SKM-1 treated with dmso at 0.1 percent for 144 hours (cell line): ENCODE measurements around the gene ARMC9.

Experiments used
- DNase-seq: peaks from one replicate; lab custom pipeline; 2025; ENCODE audit not compliant: unreplicated experiment; lab: John Stamatoyannopoulos, UW

Gene ARMC9

DNA sequence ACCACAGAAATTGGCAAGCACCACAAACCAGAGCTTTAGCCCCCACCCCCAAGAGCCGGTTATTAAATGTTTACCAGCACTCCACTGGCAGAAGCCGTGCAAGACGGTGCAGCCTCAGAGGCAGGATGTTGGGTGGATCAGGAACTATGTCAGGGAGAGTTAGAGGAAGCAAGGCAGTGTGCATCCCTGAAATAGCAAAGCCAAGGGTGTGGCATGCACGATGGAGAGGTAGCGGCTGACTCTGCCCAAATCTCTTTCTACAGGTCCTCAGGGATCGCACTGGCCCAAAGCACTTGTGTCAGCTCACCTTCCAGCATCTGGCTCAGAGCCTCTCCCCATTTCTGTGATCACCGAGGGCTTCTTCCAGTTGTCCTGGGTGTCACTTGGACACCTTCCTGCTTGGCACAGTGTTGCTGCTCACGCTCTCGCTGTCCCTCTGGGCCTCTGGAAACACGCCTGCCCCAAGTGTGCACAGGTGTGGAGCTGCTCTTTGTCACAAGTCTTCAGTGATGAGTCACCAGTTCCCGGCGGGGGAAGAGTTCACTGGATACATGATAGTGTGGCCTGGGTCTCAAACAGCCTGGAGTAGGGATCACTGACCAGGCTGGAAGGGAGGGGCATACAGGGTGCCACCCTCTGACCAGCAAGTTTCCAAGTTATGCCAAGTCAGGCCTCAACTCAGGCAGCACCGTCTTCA is 179.7 kb downstream of the ARMC9 start:
- DNase-seq, result no peak

DNA sequence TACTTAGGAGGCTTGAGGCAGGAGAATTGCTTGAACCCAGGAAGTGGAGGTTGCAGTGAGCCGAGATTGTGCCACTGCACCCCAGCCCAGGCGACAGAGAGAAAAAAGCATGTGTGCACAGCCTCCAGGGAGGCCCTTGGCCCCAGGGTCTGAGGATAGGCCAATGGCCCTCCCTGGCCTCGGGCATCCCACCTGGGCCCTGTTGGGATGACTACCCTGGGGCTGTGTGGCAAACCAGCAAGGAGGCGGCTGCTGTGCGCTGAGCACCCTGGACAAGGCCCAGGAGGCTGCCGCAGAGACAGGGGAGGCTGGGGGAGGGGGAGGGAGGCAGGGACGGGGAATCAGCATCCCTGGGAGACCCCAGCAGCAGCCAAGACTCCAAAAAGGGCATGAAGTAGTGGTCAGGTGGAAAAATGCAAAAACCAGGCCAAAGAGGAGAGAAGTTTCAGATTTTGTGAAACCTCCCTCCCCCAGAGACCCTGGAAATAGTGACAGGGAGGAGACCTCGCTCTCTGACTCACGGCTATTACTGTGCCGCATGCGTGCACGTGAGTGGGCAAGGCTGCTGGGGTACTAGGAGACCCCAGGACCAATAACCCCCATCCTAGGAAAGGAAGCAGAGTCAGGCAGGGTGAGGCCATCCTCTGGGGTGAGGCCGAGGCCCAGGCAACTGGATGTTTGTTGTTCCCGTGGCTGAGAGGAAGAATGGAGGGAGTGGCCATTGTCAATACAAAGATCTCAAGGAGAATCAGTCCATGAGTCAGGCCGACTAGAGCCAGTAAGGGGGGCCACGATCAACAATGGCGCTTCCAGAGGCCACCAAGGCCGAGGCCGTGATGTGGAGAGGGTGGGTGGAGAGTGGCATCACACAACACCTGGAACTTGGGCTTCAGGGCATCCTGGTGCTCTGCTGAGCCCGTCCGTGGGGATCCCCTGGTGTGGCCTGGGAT is 181.1 kb downstream of the ARMC9 start:
- DNase-seq, result no peak

DNA sequence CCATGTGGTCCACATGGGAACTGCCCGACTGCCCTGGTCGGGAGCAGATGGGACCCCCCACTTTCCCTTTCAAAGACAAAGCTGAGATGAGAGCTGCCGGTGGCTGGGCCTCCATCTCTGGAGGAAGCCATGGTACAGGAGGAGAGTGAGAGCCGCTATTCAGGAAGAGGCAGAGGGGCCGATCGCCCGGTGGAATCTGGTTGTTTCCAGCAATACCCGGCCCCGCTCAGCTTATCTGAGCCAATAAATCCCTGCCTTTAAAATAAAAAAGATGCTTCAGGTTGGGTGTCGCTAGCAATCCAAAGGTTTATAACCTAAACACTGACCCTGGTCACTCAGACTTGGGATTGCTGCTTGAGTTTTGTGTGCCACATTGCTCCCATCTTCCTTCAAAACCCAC is 181.9 kb downstream of the ARMC9 start:
- DNase-seq, result no peak

DNA sequence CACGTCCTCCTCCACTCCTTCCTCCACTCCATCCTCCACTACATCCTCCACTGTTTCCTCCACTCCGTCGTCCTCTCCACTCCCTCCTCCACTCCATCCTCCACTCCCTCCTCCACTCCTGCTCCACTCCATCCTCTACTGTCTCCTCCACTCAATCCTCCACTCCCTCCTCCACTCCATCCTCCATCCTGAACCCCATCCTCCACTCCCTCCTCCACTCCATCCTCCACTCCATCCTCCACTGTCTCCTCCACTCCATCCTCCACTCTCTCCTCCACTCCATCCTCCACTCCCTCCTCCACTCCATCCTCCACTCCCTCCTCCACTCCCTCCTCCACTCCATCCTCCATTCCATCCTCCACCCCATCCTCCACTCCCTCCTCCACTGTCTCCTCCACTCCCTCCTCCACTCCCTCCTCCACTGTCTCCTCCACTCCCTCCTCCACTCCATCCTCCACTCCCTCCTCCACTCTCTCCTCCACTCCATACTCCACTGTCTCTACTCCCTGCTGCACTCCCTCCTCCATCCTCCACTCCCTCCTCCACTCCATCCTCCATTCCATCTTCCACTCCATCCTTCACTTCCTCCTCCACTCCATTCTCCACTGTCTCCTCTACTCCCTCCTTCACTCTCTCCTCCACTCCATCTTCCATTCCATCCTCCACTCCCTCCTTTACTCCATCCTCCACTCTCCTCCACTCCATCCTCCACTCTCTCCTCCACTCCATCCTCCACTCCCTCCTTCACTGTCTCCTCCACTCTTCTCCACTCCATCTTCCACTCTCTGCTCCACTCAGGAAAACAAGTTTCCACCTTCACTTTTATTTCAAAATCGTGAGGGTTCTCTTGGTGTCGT is 182.8 kb downstream of the ARMC9 start:
- no peak for DNase-seq

DNA sequence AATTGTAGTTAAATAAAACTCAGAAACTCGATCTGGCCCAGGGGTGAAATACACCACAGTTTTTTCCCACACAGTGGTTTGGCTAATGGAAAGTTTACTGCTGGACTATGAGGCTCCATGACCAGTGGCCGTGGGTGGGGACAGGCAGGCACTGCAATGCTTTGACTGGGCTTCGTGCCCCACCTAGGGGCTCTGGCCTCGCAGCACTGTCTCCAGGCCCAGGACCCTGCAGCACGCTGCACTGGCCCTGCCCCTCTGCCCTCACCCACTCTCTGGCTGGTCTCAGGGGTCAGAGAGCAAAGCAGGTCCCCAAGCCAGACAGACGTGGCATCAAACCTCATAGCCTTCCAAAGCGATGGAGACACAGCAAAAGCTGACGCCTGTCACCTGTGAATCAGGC is 183.7 kb downstream of the ARMC9 start:
- DNase-seq, result no peak

DNA sequence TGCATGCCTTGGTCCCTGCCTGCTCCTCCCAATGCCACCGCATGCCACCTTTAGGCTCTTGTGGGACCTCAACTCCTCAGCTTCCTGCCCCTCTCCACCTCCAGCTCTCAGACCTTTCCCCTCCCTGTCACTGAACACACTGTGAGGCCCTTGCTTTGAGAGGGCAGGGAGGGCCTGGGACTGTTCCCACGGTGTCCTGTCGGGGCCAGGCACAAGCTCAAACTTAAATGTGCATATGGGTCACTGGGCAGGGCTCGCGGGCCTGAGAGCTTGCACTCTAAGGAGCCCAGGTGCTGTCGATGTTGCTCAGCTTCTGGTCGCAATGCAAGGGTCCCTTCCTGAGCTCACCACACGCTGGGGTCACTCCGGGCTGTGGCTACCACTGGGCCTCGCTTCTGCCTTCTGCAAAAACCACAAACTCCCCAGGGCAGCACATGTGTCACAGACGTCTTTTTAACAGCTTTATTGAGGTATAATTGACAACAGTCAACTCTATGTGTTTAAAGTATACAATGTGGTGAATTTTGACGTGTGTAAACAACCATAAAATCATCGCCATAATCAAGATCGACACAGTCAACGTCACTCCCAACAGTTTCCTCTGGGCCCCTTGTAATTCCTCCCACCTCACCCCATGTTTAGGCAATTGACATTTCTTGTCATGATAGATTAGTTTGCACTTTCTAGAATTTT is 185.1 kb downstream of the ARMC9 start:
- peak; percentile 32 for DNase-seq

DNA sequence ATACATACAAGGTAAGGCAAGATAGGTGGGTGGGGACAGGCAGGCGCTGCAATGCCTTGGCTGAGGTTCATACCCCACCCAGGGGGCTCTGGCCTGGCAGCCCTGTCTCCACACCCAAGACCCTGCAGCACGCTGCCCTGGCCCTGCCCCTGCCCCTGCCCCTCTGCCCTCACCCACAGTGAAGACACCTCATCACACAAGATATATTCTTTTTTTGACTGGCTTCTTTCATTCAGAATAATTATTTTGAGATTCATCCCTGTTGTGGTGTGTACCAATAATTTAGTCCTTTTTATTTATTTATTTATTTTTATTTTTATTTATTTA is 185.6 kb downstream of the ARMC9 start:
- DNase-seq, result no peak

DNA sequence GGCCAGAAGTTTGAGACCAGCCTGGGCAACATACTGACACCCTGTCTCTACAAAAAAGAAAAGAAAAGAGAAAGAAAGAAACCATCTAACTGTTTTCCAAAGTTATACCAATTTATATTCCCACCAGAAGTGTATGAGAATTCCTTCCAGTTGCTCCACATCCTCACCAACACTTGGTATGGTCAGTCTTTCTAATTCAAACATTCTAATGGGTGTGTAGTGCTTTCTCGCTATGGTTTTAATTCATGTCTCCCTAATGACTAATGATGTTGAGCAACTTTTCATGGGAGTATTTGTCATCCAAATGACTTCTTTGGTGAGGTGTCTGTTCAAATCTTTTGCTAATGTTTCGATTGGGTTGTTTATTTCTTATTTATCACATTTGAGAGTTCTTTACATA is 186.5 kb downstream of the ARMC9 start:
- no peak for DNase-seq

DNA sequence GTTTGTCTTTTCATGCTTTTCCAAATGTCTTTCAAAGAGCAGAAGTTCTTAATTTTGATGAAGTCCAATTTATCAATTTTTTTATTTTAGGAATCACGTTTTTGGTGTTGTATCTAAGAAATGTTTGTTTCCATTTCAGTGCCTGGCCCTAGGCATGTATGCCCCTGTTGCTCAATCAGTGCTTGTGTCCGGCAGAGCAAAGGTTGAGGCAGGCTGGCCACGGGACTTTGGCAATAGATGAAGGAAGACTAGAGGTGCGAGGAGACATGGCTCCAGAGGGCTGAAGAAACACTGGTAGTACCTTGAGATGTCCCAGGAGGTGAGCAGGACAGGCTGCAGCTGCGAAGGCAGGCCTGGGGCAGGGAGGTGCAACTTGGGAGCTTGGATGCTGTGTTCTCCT is 187.0 kb downstream of the ARMC9 start:
- no peak for DNase-seq

DNA sequence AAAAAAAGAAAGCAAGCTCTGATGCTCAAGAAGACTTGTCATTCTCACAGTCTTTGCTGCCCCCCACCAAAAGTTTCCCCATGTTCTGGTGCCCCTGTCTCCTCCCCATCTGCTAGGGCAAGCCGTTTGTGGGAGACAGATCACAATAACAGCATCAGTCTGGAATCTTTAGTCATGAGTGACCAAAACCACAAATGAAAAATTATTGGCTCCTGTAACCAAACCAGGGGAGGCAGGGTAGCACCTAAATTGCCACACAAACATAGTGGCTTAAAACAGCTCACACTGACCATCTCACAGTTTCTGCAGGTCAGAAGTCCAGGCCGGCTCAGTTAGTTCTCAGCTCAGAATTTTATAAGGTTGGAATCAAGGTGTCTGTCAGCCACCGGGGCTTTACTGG is 188.0 kb downstream of the ARMC9 start:
- DNase-seq, result no peak

DNA sequence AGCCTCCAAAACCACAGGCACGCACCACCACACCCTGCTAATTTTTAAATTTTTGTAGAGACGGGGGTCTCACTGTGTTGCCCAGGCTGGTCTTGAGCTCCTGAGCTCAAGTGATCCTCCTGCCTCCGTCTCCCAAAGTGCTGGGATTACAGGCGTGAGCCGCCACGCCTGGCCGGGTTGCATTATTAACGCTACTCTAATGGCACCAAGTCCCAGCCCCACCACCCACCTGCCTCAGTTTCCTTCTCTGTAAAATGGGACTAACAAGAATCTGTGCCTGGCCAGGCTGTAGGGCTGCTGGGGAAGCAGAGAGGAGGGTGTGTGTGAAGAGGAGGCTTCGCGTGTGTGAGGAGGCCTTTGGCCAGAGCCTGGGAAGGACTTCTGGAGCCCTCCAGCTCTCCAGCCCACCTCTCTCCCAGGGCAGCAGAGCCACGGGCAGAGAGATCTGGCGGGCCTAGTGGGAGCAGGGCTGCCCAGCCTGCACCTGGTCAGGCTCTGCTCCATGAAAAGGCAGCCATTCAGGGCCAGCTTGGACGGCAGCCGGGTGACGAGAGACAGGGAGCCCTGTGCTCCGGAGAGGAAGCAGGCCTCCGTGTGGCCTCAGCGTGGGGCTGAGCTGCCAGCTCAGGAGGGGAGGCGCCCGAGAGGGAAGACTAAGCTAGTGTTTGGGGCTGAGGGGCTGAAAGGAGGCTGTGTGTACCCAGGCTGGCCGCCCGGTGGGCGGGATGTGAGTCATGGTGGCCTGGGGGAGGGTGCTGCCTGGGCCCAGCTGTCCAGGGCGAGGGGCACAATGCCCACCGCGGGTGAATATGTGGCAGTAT is 189.7 kb downstream of the ARMC9 start:
- no peak for DNase-seq

DNA sequence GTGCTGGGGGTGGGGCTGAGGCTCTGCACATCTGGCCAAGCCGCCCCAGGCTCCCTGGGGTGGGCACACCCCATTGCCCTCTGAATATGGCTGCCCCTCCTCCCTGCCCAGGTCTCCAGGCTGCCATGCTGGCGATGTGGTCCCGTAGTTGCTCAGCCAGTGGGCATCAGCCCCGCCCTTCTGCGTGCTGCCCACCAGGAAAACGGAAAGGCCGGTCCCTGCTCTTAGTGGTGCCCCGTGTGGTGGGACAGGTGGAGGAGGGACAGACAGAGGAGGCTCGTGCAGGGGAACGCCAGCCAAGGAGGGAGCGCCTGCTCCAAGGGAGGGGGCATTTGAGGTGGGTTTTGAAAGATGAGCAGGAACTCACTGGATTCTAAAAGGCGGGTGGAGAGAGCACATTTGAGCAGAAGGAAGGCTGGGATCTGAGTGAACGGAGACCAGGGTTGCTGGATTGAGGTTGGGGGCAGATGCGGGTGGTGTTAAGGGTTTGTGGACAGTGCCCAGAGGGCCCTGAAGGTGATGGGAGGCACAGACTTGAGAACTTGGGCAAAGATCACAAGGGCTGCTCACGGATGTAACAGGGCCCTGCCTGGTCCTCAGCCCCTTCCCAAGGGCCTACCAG is 190.4 kb downstream of the ARMC9 start:
- DNase-seq, result no peak

DNA sequence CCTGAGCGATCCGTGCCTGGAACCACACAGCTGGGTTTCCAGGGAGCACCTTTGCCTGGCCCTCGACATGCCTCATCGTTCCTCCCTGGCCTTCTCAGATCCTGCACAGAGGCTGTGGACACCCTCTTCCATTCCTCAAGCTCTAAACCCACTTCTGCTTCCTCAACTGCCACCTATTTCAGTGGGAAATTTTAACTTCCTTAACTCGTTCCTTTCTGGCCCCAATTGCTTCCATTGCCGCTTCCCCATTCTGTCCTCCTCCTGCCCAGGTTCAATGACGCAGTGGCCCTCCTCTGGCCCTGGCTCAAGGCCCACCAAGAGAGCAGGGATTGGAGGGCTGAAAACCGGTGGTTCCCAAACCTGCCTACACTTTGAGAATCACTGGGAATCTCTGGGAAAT is 192.2 kb downstream of the ARMC9 start:
- peak; percentile 84 for DNase-seq

DNA sequence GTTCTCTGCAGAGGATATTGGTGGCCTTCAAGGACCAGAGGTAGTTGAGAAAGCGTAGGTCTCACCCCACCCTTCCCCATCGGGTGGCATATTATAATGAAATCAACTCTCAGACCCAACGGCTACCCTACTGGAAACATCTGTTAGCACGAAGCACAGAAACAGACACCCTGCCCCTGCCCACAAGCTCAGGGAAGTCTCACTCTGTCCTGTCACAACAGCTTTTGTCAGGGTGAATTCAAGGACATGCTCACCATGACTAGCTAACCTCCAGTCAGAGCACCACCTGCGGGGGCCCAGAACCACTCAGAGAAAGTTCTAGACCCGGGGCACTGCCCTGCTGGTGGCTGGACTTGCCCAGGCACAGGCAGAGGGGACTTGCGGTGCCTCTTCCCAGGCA is 193.6 kb downstream of the ARMC9 start:
- DNase-seq, result peak; percentile 68

DNA sequence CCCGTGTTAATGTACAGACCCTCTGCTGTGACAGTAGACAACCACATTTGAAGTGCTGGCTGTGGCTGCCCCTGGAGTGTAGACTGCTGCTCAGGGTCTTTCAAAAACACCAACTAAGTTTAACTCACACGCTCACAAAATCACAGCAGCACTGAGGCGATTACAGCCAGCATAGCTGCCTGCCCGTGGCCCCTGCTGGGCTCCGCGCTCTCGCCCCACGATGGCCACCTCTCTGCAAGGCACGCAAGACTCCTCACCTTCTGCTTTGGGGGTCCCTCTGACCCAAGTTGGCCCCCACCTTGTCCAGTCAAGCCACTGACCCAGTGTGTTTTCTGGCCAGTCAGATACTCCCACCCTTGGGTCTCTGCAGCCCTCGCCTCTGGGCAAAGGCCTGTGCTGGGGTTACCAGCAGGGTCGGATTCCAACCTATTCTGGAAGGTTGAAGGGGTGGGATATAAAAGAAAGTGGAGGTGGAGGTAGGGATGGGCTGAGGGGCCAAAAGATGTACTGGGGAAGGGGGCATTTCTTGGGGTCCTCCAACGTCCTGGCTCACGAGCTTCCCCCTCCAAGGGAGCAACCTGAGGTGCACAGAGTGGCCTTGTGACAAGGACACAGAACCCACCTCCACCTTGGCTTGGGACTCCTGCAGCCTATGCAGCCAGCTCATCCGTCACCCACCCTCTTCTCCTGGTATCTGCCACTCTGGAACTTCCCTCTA is 194.2 kb downstream of the ARMC9 start:
- no peak for DNase-seq

DNA sequence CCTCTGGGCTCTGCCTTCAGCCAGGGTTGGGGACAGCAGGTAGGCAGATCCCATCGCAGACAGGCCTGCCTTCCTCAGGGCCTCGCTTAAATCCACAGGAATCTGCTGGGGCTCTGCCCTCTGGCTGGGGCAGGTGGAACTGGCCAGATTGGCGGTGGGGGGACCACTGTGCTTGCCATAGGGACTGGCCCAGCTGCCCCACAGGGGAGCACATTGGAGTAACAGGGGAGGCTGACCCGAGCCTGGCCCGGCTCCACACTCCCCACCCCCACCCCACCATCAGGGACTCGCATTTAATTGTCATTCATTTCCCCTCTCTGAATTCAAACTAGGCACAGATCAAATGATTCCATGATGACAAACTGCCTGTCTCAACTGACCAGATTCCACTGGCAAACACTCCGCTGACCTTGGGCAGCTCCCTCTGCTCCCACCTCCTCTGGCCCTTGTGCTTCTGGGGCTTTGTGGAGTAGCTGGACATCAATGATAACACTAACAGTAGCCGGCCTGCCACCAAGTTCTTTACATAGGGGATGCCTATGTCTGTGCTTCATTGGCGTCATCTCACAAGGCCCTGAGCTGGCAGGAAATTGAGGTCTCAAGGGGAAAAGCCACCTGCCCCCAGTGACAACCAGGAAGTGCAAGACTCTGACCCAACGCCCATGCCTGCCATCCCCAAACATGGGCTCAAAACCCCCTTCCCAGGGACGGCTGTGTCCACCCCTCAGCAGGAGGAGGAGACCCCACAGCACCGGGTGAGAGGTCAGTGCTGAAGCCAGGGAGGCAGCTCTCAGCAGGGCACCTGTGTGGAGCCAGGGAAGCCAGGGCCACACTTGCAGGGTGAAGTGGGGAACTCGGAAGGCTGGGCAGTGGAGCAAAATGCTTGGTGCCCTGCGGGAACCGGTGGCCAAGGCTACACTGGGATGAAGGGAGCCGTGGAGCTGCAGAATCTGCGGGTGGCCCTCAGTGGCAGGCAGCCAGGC is 195.0 kb downstream of the ARMC9 start:
- DNase-seq, result no peak

DNA sequence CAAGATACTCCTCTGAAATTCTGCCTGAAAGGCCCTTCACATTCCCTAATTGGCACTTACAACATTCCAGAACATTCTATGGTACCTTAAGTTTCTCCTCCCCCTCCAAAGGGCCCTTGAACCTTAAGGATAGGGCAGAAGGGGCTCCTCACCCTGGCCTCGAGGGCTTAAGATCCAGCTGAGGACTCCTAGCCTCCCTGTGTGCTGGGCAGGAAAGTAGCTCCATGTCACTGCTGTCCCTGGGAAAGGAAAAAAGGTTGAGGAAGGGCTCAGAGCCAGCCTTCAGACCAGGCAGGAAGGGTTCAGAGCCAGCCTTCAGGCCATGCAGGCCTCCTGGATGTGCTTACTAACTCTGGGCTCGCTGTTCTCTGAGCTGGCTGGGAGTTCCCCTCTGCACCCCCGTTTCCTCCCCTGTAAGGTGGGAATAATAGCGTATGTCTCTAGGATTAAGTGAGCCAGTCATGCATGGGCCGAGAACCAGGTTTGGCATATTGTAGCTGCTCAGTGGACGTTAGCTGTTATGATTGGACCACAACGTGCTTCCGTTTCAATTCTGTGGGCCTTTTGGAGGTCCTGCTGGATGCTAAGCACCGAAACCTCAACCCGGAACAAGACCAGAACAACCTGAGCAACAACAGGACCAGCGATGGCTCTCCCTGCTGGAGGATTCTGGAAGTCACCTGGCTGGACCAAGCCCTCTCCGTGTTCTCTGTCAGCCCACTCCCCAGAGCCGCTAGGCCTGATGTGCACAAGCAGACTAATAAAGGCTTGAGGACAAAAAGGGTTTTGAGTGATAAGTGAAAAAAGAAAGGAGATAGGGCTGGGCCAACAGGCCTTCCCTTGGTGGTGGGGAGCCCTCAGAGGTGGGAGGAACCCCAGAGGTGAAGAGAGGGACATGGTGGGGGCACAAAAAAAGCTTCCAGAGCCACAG is 196.0 kb downstream of the ARMC9 start:
- no peak for DNase-seq
